Measurements from ENCODE around the gene RRAS2.

Gene RRAS2

GRCh38 chr11:14244926-14245325, 114.1 kb downstream of the RRAS2 start:
- peaks cover 43% of the 10 kb centered on the region for H3K27me3 ChIP-seq
- H3K4me3 ChIP-seq (ENCODE audit: low read depth in 1 of 2, low read length in 1 of 2), result no peak overlapping the region
- no peak overlapping the region for H3K27ac ChIP-seq
- TF ChIP-seq CTCF (IDR thresholded peaks at IDR 0.05), result no peak
- H3K36me3 ChIP-seq, result no peaks in the 10 kb centered on the region
- no peaks in the 10 kb centered on the region for H3K9me3 ChIP-seq
- H3K4me1 ChIP-seq (ENCODE audit: control insufficient read depth in 1 of 2, insufficient read depth in 1 of 2, low read depth in 1 of 2, low read length in 1 of 2), result no peaks in the 10 kb centered on the region

- no peak for TF ChIP-seq CTCF (IDR thresholded peaks at IDR 0.05)
These were observed 116.2 kb downstream of the RRAS2 start for GRCh38 chr11:14242733-14243132.

GRCh38 chr11:14242187-14242586, 116.8 kb downstream of the RRAS2 start:
- Histone ChIP-seq H3K36me3 (no peaks in the 10 kb centered on the region), H3K27ac (no peak overlapping the region), H3K4me3 (ENCODE audit: low read depth in 1 of 2, low read length in 1 of 2) (no peak overlapping the region), H3K27me3 (peaks cover 22% of the 10 kb centered on the region), H3K9me3 (no peaks in the 10 kb centered on the region), H3K4me1 (ENCODE audit: control insufficient read depth in 1 of 2, insufficient read depth in 1 of 2, low read depth in 1 of 2, low read length in 1 of 2) (no peaks in the 10 kb centered on the region)
- TF ChIP-seq CTCF (IDR thresholded peaks at IDR 0.05), result no peak

More at GRCh38 chr11:14242733-14243132, 116.2 kb downstream of the RRAS2 start:
- H3K27me3 ChIP-seq, result peaks cover 22% of the 10 kb centered on the region
- no peak overlapping the region for H3K27ac ChIP-seq
- no peaks in the 10 kb centered on the region for H3K36me3 ChIP-seq
- no peaks in the 10 kb centered on the region for H3K9me3 ChIP-seq
- no peak overlapping the region for H3K4me3 ChIP-seq (ENCODE audit: low read depth in 1 of 2, low read length in 1 of 2)
- no peaks in the 10 kb centered on the region for H3K4me1 ChIP-seq (ENCODE audit: control insufficient read depth in 1 of 2, insufficient read depth in 1 of 2, low read depth in 1 of 2, low read length in 1 of 2)

DNA sequence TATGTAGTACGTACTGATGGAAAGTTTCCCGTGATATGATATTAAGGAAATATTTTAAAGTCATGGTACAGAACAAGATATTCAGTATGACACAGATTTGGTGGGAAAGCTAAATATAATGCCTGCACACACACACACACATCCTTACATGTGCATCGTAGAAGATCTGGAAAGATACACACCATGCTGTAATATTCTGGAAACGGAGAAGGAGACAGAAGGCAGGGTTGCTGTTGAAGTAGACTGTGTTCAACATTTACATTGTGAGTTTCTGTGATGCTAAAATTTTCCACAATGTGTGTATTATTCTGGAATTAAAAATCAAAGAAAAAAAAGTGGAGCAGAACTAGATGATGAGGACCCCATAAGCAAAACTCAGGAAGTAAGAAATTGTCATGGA, 118.0 kb downstream of the RRAS2 start:
- Histone ChIP-seq H3K27me3 (peaks cover 15% of the 10 kb centered on the region), H3K27ac (no peak overlapping the region), H3K4me3 (ENCODE audit: low read depth in 1 of 2, low read length in 1 of 2) (no peak overlapping the region), H3K9me3 (no peaks in the 10 kb centered on the region), H3K36me3 (no peaks in the 10 kb centered on the region), H3K4me1 (ENCODE audit: control insufficient read depth in 1 of 2, insufficient read depth in 1 of 2, low read depth in 1 of 2, low read length in 1 of 2) (no peaks in the 10 kb centered on the region)
- TF ChIP-seq CTCF (IDR thresholded peaks at IDR 0.05), result no peak

DNA sequence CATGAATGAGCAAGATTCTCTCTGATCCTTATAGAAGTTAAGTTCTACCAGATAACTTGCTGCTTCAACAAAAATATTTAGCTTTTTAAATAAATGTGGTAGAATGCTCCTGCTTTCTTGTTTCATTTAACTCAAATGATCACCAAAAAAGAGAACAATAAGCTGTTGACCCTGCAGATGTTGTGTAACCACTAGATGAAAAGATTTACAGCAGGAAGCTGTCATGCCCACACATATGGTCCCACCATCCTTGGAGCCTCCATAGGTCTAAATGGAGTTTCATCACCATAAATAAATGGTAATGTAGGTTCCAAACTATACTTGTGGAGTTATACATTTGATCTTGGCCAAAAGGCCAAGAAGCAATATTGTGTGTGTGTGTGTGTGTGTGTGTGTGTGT, 118.8 kb downstream of the RRAS2 start:
- no peaks in the 10 kb centered on the region for H3K4me1 ChIP-seq (ENCODE audit: control insufficient read depth in 1 of 2, insufficient read depth in 1 of 2, low read depth in 1 of 2, low read length in 1 of 2)
- H3K9me3 ChIP-seq, result no peaks in the 10 kb centered on the region
- H3K27me3 ChIP-seq, result peaks cover 15% of the 10 kb centered on the region
- TF ChIP-seq CTCF (IDR thresholded peaks at IDR 0.05), result no peak
- H3K36me3 ChIP-seq, result no peaks in the 10 kb centered on the region
- no peak overlapping the region for H3K27ac ChIP-seq
- no peak overlapping the region for H3K4me3 ChIP-seq (ENCODE audit: low read depth in 1 of 2, low read length in 1 of 2)

GRCh38 chr11:14237444-14237961, 121.5 kb downstream of the RRAS2 start:
- Histone ChIP-seq H3K36me3 (no peaks in the 10 kb centered on the region), H3K4me1 (ENCODE audit: control insufficient read depth in 1 of 2, insufficient read depth in 1 of 2, low read depth in 1 of 2, low read length in 1 of 2) (no peaks in the 10 kb centered on the region), H3K9me3 (no peaks in the 10 kb centered on the region), H3K4me3 (ENCODE audit: low read depth in 1 of 2, low read length in 1 of 2) (no peak overlapping the region), H3K27me3 (peaks cover 14% of the 10 kb centered on the region), H3K27ac (no peak overlapping the region)
- TF ChIP-seq CTCF (IDR thresholded peaks at IDR 0.05), result no peak

All from neutrophil (primary cell).